Astrocyte (in vitro differentiated cells and primary cell): Measurements from ENCODE around the gene OSBPL3. TPM values are rescaled to one million over a fixed set of nuclear protein-coding genes. Genes with fewer than 3 reads are reported as not detected.

Experiments
- DNase-seq: peaks from one replicate; pipeline ENCODE4 v3.0.0-alpha.2; 2010; ENCODE audit warnings: low read depth
- FAIRE-seq: peaks from 2 replicates; lab custom pipeline; 2011; peaks lifted over from hg19 to GRCh38; lab: Jason Lieb, UNC
- H2AFZ ChIP-seq: 2 replicates; pipeline ENCODE4 v1.6.0; 2012; ENCODE audit warnings: low read depth, low read length, inconsistent platforms
- H3K27ac ChIP-seq: 2 replicates; pipeline ENCODE4 v1.5.1; 2011; ENCODE audit warnings: low read depth, low read length, inconsistent platforms
- H3K27me3 ChIP-seq: 2 replicates; pipeline ENCODE4 v1.6.0; 2011; ENCODE audit warnings: low read length, inconsistent platforms; ENCODE audit not compliant: insufficient read depth
- H3K36me3 ChIP-seq: 2 replicates; pipeline ENCODE4 v1.5.1; 2011; ENCODE audit warnings: low read length, inconsistent platforms; ENCODE audit not compliant: insufficient read depth
- H3K4me1 ChIP-seq: 2 replicates; pipeline ENCODE4 v1.5.1; 2011; ENCODE audit warnings: low read length, inconsistent platforms; ENCODE audit not compliant: insufficient read depth
- H3K4me2 ChIP-seq: 2 replicates; pipeline ENCODE4 v1.6.0; 2012; ENCODE audit warnings: low read length, inconsistent platforms
- H3K4me3 ChIP-seq: 2 replicates; pipeline ENCODE4 v1.5.1; 2011; ENCODE audit warnings: low read depth, mild to moderate bottlenecking, low read length, inconsistent platforms; ENCODE audit not compliant: insufficient read depth
- H3K79me2 ChIP-seq: 2 replicates; pipeline ENCODE4 v1.6.0; 2012; ENCODE audit warnings: mild to moderate bottlenecking, low read length, inconsistent platforms; ENCODE audit not compliant: insufficient read depth
- H3K9ac ChIP-seq: 2 replicates; pipeline ENCODE4 v1.6.0; 2012; ENCODE audit warnings: mild to moderate bottlenecking, low read length, inconsistent platforms
- H3K9me3 ChIP-seq: 2 replicates; pipeline ENCODE4 v1.5.1; 2012; ENCODE audit warnings: low read depth, mild to moderate bottlenecking, low read length, inconsistent platforms; ENCODE audit not compliant: insufficient read depth
- H4K20me1 ChIP-seq: 2 replicates; pipeline ENCODE4 v1.6.0; 2012; ENCODE audit warnings: low read length, inconsistent platforms; ENCODE audit not compliant: insufficient read depth
- H3K27ac Mint-ChIP-seq: one replicate; pipeline ENCODE4 v1.8.0; 2021; ENCODE audit warnings: mild to moderate bottlenecking, mixed read lengths; ENCODE audit not compliant: unreplicated experiment
- H3K27me3 Mint-ChIP-seq: one replicate; pipeline ENCODE4 v1.8.0; 2021; ENCODE audit warnings: low read depth, mixed read lengths; ENCODE audit not compliant: unreplicated experiment
- H3K36me3 Mint-ChIP-seq: one replicate; pipeline ENCODE4 v1.8.0; 2021; ENCODE audit warnings: low read depth, mixed read lengths; ENCODE audit not compliant: unreplicated experiment
- H3K4me1 Mint-ChIP-seq: one replicate; pipeline ENCODE4 v1.8.0; 2021; ENCODE audit warnings: low read depth, mixed read lengths; ENCODE audit not compliant: unreplicated experiment
- H3K4me3 Mint-ChIP-seq: one replicate; pipeline ENCODE4 v1.8.0; 2021; ENCODE audit warnings: mild to moderate bottlenecking, moderate library complexity, mixed read lengths; ENCODE audit not compliant: unreplicated experiment
- H3K9me3 Mint-ChIP-seq: one replicate; pipeline ENCODE4 v1.8.0; 2021; ENCODE audit warnings: mild to moderate bottlenecking, mixed read lengths; ENCODE audit not compliant: unreplicated experiment
- CTCF ChIP-seq: IDR thresholded peaks from 2 replicates; pipeline ENCODE4 v1.5.1; 2011; ENCODE audit warnings: low read depth, mild to moderate bottlenecking, inconsistent platforms, low read length, moderate library complexity; ENCODE audit not compliant: insufficient read depth
- EZH2 ChIP-seq: IDR thresholded peaks from 2 replicates; pipeline ENCODE4 v1.6.1; 2012; ENCODE audit warnings: mild to moderate bottlenecking, low read length, inconsistent platforms; ENCODE audit not compliant: insufficient read depth
- total RNA-seq: library from RNA; stranded (reverse); gene quantifications from 2 replicates; pipeline ENCODE4 v1.2.1, GENCODE V29; 2021

The OSBPL3 gene
- total RNA-seq, 1 donor from 2014 or later: 62.9 TPM

- no peaks in the 10 kb centered on the region for H3K79me2 ChIP-seq
- H3K36me3 Mint-ChIP-seq: peaks cover 15% of the 10 kb centered on the region
- peaks cover 3% of the 10 kb centered on the region for H3K9me3 Mint-ChIP-seq
- TF ChIP-seq EZH2: no peak
- no peak for TF ChIP-seq CTCF
- peaks cover 4% of the 10 kb centered on the region for H3K4me1 Mint-ChIP-seq
- H3K27me3 ChIP-seq: no peaks in the 10 kb centered on the region
- H3K4me2 ChIP-seq: no peak overlapping the region
- no peak overlapping the region for H3K9ac ChIP-seq
- no peaks in the 10 kb centered on the region for H3K36me3 ChIP-seq
- no peak overlapping the region for H2AFZ ChIP-seq
- H3K9me3 ChIP-seq: no peaks in the 10 kb centered on the region
- no peak overlapping the region for H3K27ac ChIP-seq
- FAIRE-seq (no peak), DNase-seq (no peak)
- H3K27ac Mint-ChIP-seq: no peak overlapping the region
- no peak overlapping the region for H3K4me3 Mint-ChIP-seq
- H3K4me1 ChIP-seq: peaks cover 7% of the 10 kb centered on the region
- H3K27me3 Mint-ChIP-seq: no peaks in the 10 kb centered on the region
- no peak overlapping the region for H3K4me3 ChIP-seq
- no peaks in the 10 kb centered on the region for H4K20me1 ChIP-seq
Observed at GRCh38 chr7:24781106-24781505, 198.9 kb downstream of the OSBPL3 start.

GRCh38 chr7:24779283-24779655 lies 200.7 kb downstream of the OSBPL3 start:
- Mint-ChIP-seq H3K9me3 (peaks cover 3% of the 10 kb centered on the region), H3K36me3 (peaks cover 12% of the 10 kb centered on the region), H3K27ac (peak overlapping the region; percentile 92), H3K4me1 (peaks cover 9% of the 10 kb centered on the region), H3K4me3 (no peak overlapping the region), H3K27me3 (no peaks in the 10 kb centered on the region)
- no peak overlapping the region for H3K9ac ChIP-seq
- H3K4me2 ChIP-seq: no peak overlapping the region
- no peaks in the 10 kb centered on the region for H4K20me1 ChIP-seq
- no peaks in the 10 kb centered on the region for H3K9me3 ChIP-seq
- no peak overlapping the region for H3K27ac ChIP-seq
- H3K27me3 ChIP-seq: no peaks in the 10 kb centered on the region
- FAIRE-seq (no peak), DNase-seq (no peak)
- H3K36me3 ChIP-seq: no peaks in the 10 kb centered on the region
- H3K4me1 ChIP-seq: peaks cover 10% of the 10 kb centered on the region
- TF ChIP-seq CTCF (no peak), EZH2 (no peak)
- no peak overlapping the region for H2AFZ ChIP-seq
- no peaks in the 10 kb centered on the region for H3K79me2 ChIP-seq
- H3K4me3 ChIP-seq: no peak overlapping the region

DNA sequence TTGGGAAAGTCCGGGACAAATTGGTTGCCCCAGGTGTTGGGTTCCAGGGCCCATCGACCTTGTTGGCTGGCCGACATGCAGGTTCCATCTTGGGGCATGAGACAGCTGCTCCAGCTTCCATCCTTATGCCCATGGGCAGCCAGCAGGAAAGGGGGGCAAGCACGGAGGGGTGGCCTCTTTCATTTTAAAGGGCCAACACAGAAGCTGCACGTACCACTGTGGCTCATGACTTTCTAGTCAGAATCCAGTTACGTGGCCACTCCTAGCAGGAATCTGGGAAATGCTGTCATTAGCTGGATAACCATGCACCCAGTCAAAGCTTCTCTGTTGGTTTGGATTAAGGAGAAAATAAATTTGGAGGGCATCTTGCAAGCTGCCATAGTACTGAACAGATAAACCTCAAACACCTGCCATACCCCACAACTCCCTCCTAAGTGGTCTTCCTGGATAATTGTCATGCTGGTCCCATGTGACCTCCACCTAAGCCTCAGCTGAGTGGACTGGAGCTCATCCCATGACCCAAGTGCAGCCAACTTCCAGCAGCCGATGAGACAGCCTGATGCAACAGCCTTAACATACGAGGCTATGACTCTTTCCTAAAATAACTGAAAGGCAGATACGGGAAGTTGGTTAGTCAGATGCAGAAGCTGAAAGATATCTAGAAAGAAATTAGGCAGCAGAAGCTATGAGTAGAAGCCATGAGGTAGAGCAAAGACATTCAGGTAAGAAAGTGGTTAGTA lies 201.3 kb downstream of the OSBPL3 start:
- Mint-ChIP-seq H3K36me3 (peaks cover 11% of the 10 kb centered on the region), H3K27me3 (no peaks in the 10 kb centered on the region), H3K4me1 (peaks cover 12% of the 10 kb centered on the region), H3K4me3 (no peak overlapping the region), H3K9me3 (peaks cover under 1% of the 10 kb centered on the region), H3K27ac (peak overlapping the region; percentile 92)
- Histone ChIP-seq H3K4me1 (peaks cover 10% of the 10 kb centered on the region), H3K4me2 (no peak overlapping the region), H4K20me1 (no peaks in the 10 kb centered on the region), H3K9ac (no peak overlapping the region), H3K79me2 (no peaks in the 10 kb centered on the region), H3K9me3 (no peaks in the 10 kb centered on the region), H3K36me3 (no peaks in the 10 kb centered on the region), H3K4me3 (no peak overlapping the region), H3K27me3 (no peaks in the 10 kb centered on the region), H3K27ac (no peak overlapping the region), H2AFZ (no peak overlapping the region)
- FAIRE-seq (peak; percentile 63), DNase-seq (peak; percentile 75)
- no peak for TF ChIP-seq CTCF
